Lower leg skin (tissue), 3 donors: Measurements from ENCODE around the gene PAN3.

Source experiments
- CTCF ChIP-seq, 3 donors: fragments of 450-650 bp; IDR thresholded peaks; one replicate each; pipeline ENCODE4 v1.5.1; 2016; ENCODE audit warnings: antibody characterized with exemption in 3 of 3, mild to moderate bottlenecking in 3 of 3, moderate library complexity in 2 of 3
- POLR2A ChIP-seq, 2 donors: fragments of 450-650 bp; IDR thresholded peaks; one replicate each; pipeline ENCODE4 v1.6.1; 2016 to 2017; ENCODE audit warnings: antibody characterized with exemption in 2 of 2, mild to moderate bottlenecking in 1 of 2, moderate library complexity in 1 of 2

GRCh38 chr13:28094306-28094705, 44.0 kb upstream of the PAN3 start:
- TF ChIP-seq CTCF (IDR thresholded peaks at IDR 0.05): no peak
- TF ChIP-seq POLR2A (IDR thresholded peaks at IDR 0.05): no peak
